K562 (cell line): ENCODE data around the gene BRME1. TPM values are rescaled to one million over a fixed set of nuclear protein-coding genes. Genes with fewer than 3 reads are reported as not detected.

Source experiments
- ATAC-seq: fragments of 200-7000 bp; cut with Tn5 transposase; 3 replicates; pipeline ENCODE4 v1.9.1; 2020; ENCODE audit warnings: moderate library complexity
- BruUV-seq: library from RNA; stranded (reverse); fragments of 400-500 nt; replicated peaks from 2 replicates; lab custom pipeline; 2021; lab: Mats Ljungman, UMichigan
- CTCF ChIA-PET: fragments of 300-600 bp; formaldehyde crosslinking; extraction: SDS; loops from one replicate; lab custom pipeline; 2021; ENCODE audit warnings: low intra/inter-chr PET ratio; lab: Yijun Ruan, JAX
- POLR2A ChIA-PET: fragments of 300-600, 350-650 bp; sonication (Branson Sonifier 250); formaldehyde crosslinking; extraction: SDS; loops from one replicate; lab custom pipeline; 2021; ENCODE audit warnings: antibody characterized with exemption, inconsistent platforms; lab: Yijun Ruan, JAX
- DNase-seq, 4 experiments: peaks; one replicate each; pipeline versions ENCODE4 v3.0.0 to v3.0.0-alpha.2; 2011 to 2018; ENCODE audit warnings: low spot score in 3 of 4, mixed read lengths in 3 of 4; ENCODE audit errors: extremely low read depth in 1 of 4
- FAIRE-seq: peaks from 2 replicates; lab custom pipeline; 2011; peaks lifted over from hg19 to GRCh38; lab: Jason Lieb, UNC
- H2AFZ ChIP-seq: 2 replicates; pipeline ENCODE4 v1.6.0; 2011; ENCODE audit warnings: low read depth, low read length, control low read depth, inconsistent platforms
- H3K27ac ChIP-seq: fragments of 200-600 bp; 3 replicates; pipeline ENCODE4 v1.8.0; 2011; ENCODE audit warnings: low read depth, mild to moderate bottlenecking, control low read depth, inconsistent platforms, low read length, moderate library complexity, mixed read lengths; ENCODE audit errors: extremely low read depth
- H3K27me3 ChIP-seq, 2 experiments: fragments of 300-600 bp in 1 of 2; 2 replicates in 1 of 2; 3 replicates in 1 of 2; pipeline versions ENCODE4 v1.6.0 to v1.8.0; 2011; ENCODE audit warnings: inconsistent platforms in 2 of 2, low read length in 2 of 2, mild to moderate bottlenecking in 1 of 2, mixed read lengths in 1 of 2, moderate library complexity in 1 of 2; ENCODE audit not compliant: control insufficient read depth in 2 of 2, insufficient read depth in 2 of 2
- H3K36me3 ChIP-seq: fragments of 300-600 bp; 3 replicates; pipeline ENCODE4 v1.8.0; 2011; ENCODE audit warnings: mild to moderate bottlenecking, low read length, inconsistent platforms; ENCODE audit not compliant: control insufficient read depth, insufficient read depth
- H3K4me1 ChIP-seq, 2 experiments: fragments of 200-600 bp in 1 of 2; replicated peaks in 1 of 2; 2 replicates in 1 of 2; 3 replicates in 1 of 2; pipeline versions ENCODE4 v1.5.1 to v1.8.0; 2011; ENCODE audit warnings: inconsistent platforms in 2 of 2, low read length in 2 of 2, mild to moderate bottlenecking in 1 of 2, mixed read lengths in 1 of 2, moderate library complexity in 1 of 2; ENCODE audit not compliant: control insufficient read depth in 2 of 2, insufficient read depth in 2 of 2
- H3K4me2 ChIP-seq: 2 replicates; pipeline ENCODE4 v1.6.1; 2011; ENCODE audit warnings: low read length, control low read depth, inconsistent platforms, mixed read lengths; ENCODE audit not compliant: insufficient read depth
- H3K4me3 ChIP-seq: fragments of 200-600 bp; sonication (generic), shearing (Covaris generic); 2 replicates; pipeline ENCODE4 v1.5.1; 2016; ENCODE audit warnings: control low read depth, inconsistent platforms
- H3K79me2 ChIP-seq: fragments of 200-600 bp; 3 replicates; pipeline ENCODE4 v1.8.0; 2011; ENCODE audit warnings: low read length, inconsistent platforms; ENCODE audit not compliant: control insufficient read depth, insufficient read depth
- H3K9ac ChIP-seq, 2 experiments: 2 replicates each; pipeline versions ENCODE4 v1.6.0 to v1.6.1; 2011; ENCODE audit warnings: low read depth in 2 of 2, low read length in 2 of 2, control low read depth in 1 of 2, inconsistent platforms in 1 of 2, mild to moderate bottlenecking in 1 of 2, mixed read lengths in 1 of 2; ENCODE audit not compliant: insufficient read depth in 1 of 2
- H3K9me1 ChIP-seq: one replicate; pipeline ENCODE4 v1.6.0; 2011; ENCODE audit warnings: inconsistent platforms, mild to moderate bottlenecking, low read length, moderate library complexity; ENCODE audit not compliant: control insufficient read depth, insufficient read depth
- H3K9me3 ChIP-seq: replicated peaks from 2 replicates; pipeline ENCODE4 v1.5.1; 2011; ENCODE audit warnings: low read depth, low read length, inconsistent platforms; ENCODE audit not compliant: control insufficient read depth, insufficient read depth
- H4K20me1 ChIP-seq: replicated peaks from 2 replicates; pipeline ENCODE4 v1.6.1; 2011; ENCODE audit warnings: low read length, inconsistent platforms, mixed read lengths; ENCODE audit not compliant: control insufficient read depth, insufficient read depth
- GATAD2B ChIP-seq: fragments of 450-650 bp; IDR thresholded peaks from 2 replicates; pipeline ENCODE4 v1.6.1; 2017; ENCODE audit warnings: mild to moderate bottlenecking, borderline replicate concordance
- MAZ ChIP-seq, 2 experiments: fragments of 450-650 bp in 1 of 2; sonication (generic) in 1 of 2; formaldehyde crosslinking; IDR thresholded peaks in 1 of 2; conservative IDR thresholded peaks in 1 of 2; 2 replicates each; pipeline versions ENCODE4 v1.4.0 to v1.5.0; 2020; ENCODE audit warnings: mild to moderate bottlenecking in 1 of 2, missing genetic modification reagents in 1 of 2
- POLR2AphosphoS5 ChIP-seq: IDR thresholded peaks from 2 replicates; pipeline ENCODE4 v1.6.1; 2011; ENCODE audit warnings: mild to moderate bottlenecking, low read depth, low read length, moderate library complexity; ENCODE audit not compliant: control insufficient read depth, insufficient read depth
- POLR2G ChIP-seq: fragments of 200-400 bp; formaldehyde crosslinking; IDR thresholded peaks from 2 replicates; pipeline ENCODE4 v1.6.1; 2017; ENCODE audit warnings: low read depth, mild to moderate bottlenecking, antibody characterized with exemption, low read length, moderate library complexity
- RBFOX2 ChIP-seq: fragments of 200-400 bp; formaldehyde crosslinking; IDR thresholded peaks from 2 replicates; pipeline ENCODE4 v1.6.1; 2017; ENCODE audit warnings: low read depth, mild to moderate bottlenecking, low read length, moderate library complexity
- WGBS: fragments of 100-300 bp; shearing (Covaris generic); methylation state at CpG from one replicate; pipeline ENCODE4 v1.1.6; 2016; ENCODE audit warnings: low coverage, mixed read lengths; ENCODE audit not compliant: insufficient coverage; ENCODE audit errors: missing lambda C conversion rate; 5-methylcytosine and 5-hydroxymethylcytosine counted together
- in situ Hi-C: fragments of 300-500 bp; cut with MboI; formaldehyde crosslinking; loops from 4 replicates; pipeline ENCODE4 v1.15.0; 2018; ENCODE audit warnings: inconsistent platforms, mixed read lengths
- intact Hi-C: fragments of 100-400 bp; cut with micrococcal nuclease; formaldehyde crosslinking; loops from 2 replicates; pipeline ENCODE4 v1.14.2; 2022
- polyA plus RNA-seq, 8 experiments: library from polyadenylated mRNA; depleted of rRNA in 4 of 8; stranded (reverse) in 5 of 8; unstranded in 3 of 8; fragments of >200 nt; fragmentation: Nextera tagmentation in 2 of 8; fragmentation: Illumina TruSeq in 1 of 8; extraction: Ambion mirVana in 2 of 8; extraction: Trizol in 1 of 8; gene quantifications; 2 replicates each; pipeline versions ENCODE4 v1.2.1 to v1.2.3, GENCODE V29; 2011 to 2014; ENCODE audit warnings: inconsistent platforms in 1 of 8, missing spikeins in 1 of 8
- total RNA-seq, 7 experiments: library from RNA; depleted of rRNA in 6 of 7; stranded (reverse); fragments of >200 nt in 6 of 7; fragmentation: Illumina TruSeq in 2 of 7; extraction: Trizol in 2 of 7; gene quantifications; 2 replicates each; pipeline versions ENCODE4 v1.2.1 to v1.2.3, GENCODE V29; 2011 to 2021; ENCODE audit warnings: low replicate concordance in 1 of 7
- TF ChIP-seq, protein P1 (sequence below): fragments of 250-450 bp; sonication (Bioruptor Pico); IDR thresholded peaks from 2 replicates; pipeline ENCODE4 v1.5.0; 2021
- TF ChIP-seq, protein P2 (sequence below): sonication (generic); formaldehyde crosslinking; IDR thresholded peaks from 2 replicates; pipeline ENCODE4 v1.8.0; 2022; ENCODE audit warnings: missing genetic modification reagents, mild to moderate bottlenecking, borderline replicate concordance

Gene BRME1
- total and polyA plus RNA-seq, 9 of the 15 experiments (the other 6 are each of a cell fraction or from before 2014, with no cell fraction given): 0.75 to 6.1 (median 3.6) TPM

DNA sequence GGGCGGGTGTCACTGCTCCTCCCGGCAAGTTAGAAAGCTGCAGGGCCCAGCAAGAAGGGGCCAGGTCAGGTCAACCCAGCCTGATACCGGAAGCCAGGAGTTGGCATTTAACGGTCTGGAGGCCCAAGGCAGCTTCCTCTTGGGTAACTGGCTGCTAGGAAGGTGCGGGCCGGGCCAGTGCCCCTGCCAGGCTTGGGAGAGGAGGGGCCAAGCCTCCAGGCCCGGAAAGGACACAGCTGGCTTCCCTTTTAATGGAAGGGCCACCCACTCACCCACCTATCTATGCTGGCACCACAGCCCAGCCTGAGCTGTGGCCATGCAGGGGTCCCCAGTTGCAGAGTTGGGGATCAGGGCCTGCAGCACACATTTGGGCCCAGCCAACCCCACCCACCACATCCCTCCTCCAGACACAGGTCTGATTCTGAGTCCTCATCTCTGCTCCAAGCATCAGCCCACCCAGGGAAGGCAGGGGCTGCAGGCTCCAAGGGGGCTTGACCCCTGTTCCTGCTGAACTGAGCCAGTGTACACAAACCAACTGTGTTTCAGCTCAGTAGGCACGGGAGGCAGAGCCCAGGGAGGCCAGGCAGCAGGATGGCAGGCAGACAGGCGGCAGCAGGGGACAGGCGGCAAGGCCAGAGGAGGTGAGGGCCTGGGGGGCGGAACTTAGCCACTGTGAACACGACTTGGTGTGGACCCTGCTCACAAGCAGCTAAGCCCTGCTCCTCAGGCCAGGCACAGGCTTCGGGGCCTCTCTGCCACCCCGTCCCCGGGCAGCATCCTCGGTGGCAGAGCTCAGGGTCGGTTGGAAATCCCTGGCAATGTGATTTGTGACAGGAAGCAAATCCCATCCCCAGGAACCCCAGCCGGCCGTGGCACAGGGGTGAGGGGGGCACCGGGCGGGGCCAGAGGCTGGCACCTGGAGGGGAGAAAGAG lies 69.9 kb downstream of the BRME1 start:
- POLR2A ChIA-PET: interaction anchor here (0.7 to 2.5 kb wide), 6 partner anchors 11 to 633 kb away, joined by 3 to 9 read pairs (median 3); no protein-coding TSS in a partner anchor
- DNase-seq (no peak), ATAC-seq (no peak)
- peaks cover 50% of the 10 kb centered on the region for H3K79me2 ChIP-seq
- peaks cover 33% of the 10 kb centered on the region; the same call in 2 of the 3 replicates for H3K36me3 ChIP-seq
- 0 out of 2 replicates have a peak, but pooled peaks cover 3% of the 10 kb centered on the region for H4K20me1 ChIP-seq
- BruUV-seq: no TSS peak
- WGBS: 91% methylated on average over 20 of the region's 21 CpGs
- no peaks in the 10 kb centered on the region for H3K9me3 ChIP-seq
- in situ Hi-C loops: no loop called here
- CTCF ChIA-PET: no interaction called here
- TF ChIP-seq, protein P1, sequence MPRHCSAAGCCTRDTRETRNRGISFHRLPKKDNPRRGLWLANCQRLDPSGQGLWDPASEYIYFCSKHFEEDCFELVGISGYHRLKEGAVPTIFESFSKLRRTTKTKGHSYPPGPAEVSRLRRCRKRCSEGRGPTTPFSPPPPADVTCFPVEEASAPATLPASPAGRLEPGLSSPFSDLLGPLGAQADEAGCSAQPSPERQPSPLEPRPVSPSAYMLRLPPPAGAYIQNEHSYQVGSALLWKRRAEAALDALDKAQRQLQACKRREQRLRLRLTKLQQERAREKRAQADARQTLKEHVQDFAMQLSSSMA: no peak
- no peak for TF ChIP-seq MAZ (CRISPR knock-in tag; conservative IDR thresholded peaks at IDR 0.05 in 1 of 2, IDR thresholded peaks at IDR 0.05 in 1 of 2)
- peak; percentile 63 for TF ChIP-seq POLR2G
- no peak for TF ChIP-seq GATAD2B
- TF ChIP-seq RBFOX2: peak; percentile 52
- TF ChIP-seq, protein P2, sequence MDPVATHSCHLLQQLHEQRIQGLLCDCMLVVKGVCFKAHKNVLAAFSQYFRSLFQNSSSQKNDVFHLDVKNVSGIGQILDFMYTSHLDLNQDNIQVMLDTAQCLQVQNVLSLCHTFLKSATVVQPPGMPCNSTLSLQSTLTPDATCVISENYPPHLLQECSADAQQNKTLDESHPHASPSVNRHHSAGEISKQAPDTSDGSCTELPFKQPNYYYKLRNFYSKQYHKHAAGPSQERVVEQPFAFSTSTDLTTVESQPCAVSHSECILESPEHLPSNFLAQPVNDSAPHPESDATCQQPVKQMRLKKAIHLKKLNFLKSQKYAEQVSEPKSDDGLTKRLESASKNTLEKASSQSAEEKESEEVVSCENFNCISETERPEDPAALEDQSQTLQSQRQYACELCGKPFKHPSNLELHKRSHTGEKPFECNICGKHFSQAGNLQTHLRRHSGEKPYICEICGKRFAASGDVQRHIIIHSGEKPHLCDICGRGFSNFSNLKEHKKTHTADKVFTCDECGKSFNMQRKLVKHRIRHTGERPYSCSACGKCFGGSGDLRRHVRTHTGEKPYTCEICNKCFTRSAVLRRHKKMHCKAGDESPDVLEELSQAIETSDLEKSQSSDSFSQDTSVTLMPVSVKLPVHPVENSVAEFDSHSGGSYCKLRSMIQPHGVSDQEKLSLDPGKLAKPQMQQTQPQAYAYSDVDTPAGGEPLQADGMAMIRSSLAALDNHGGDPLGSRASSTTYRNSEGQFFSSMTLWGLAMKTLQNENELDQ (CRISPR knock-in tag): no peak
- TF ChIP-seq POLR2AphosphoS5: peak; percentile 38; the same call in 1 of the 2 replicates
- TF ChIP-seq, all 486 proteins: peak for 3
- no peaks in the 10 kb centered on the region for H3K9me1 ChIP-seq
- no peak overlapping the region for H3K4me3 ChIP-seq
- H3K4me2 ChIP-seq: no peak overlapping the region
- H2AFZ ChIP-seq: no peak overlapping the region
- no peaks in the 10 kb centered on the region for H3K27me3 ChIP-seq
- peak overlapping the region in 1 of 2 experiments; percentile 43; a peak in 1 of 4 replicates for H3K9ac ChIP-seq
- peaks cover 27 to 69% of the 10 kb centered on the region in 2 experiments for H3K4me1 ChIP-seq
- no peak overlapping the region; the same call in 2 of the 3 replicates for H3K27ac ChIP-seq
- FAIRE-seq: no peak
- intact Hi-C loops: no loop called here
